GM21360 (cell line): ENCODE results near the gene DYRK3.
"Not testable (repeated sequence)": the region's sequence is repeated elsewhere in the genome, so short reads cannot be mapped to it uniquely, and the experiment has no call there.

Experiments
- ATAC-seq: cut with Tn5 transposase; IDR thresholded peaks from one replicate; pipeline ENCODE4 v1.9.1; 2021; ENCODE audit warnings: mild to moderate bottlenecking, moderate library complexity; ENCODE audit not compliant: unreplicated experiment

DYRK3 gene

GRCh38 chr1:206635080-206635977, at the start of gene DYRK3:
Gene DYRK3, plus strand, starts transcription at chr1:206635536. Its CDS starts 168 bp downstream, at chr1:206635704.
- ATAC-seq, result peak; percentile 87

GRCh38 chr1:206586501-206587445, 48.6 kb upstream of the DYRK3 start:
- no peak for ATAC-seq

GRCh38 chr1:206587904-206588303, 47.4 kb upstream of the DYRK3 start:
- no peak for ATAC-seq

- no peak for ATAC-seq
These were observed 46.8 kb upstream of the DYRK3 start for GRCh38 chr1:206588492-206588891.

- no peak for ATAC-seq
These were observed 46.1 kb upstream of the DYRK3 start for GRCh38 chr1:206589206-206589605.

- ATAC-seq, result peak; percentile 58
These were observed 45.1 kb upstream of the DYRK3 start for GRCh38 chr1:206590025-206590758.

GRCh38 chr1:206591226-206591625, 44.1 kb upstream of the DYRK3 start:
- no peak for ATAC-seq

GRCh38 chr1:206591696-206592095, 43.6 kb upstream of the DYRK3 start:
- ATAC-seq, result no peak

- ATAC-seq, result no peak
These were observed 41.9 kb upstream of the DYRK3 start for GRCh38 chr1:206593351-206593925.

GRCh38 chr1:206595581-206596318, 39.6 kb upstream of the DYRK3 start:
- ATAC-seq, result no peak

GRCh38 chr1:206596319-206596666, 39.0 kb upstream of the DYRK3 start:
- no peak for ATAC-seq

- ATAC-seq, result no peak
These were observed 34.8 kb upstream of the DYRK3 start for GRCh38 chr1:206600527-206600926.

- no peak for ATAC-seq
These were observed 30.5 kb upstream of the DYRK3 start for GRCh38 chr1:206604861-206605260.

- no peak for ATAC-seq
These were observed 28.5 kb upstream of the DYRK3 start for GRCh38 chr1:206606867-206607266.

- no peak for ATAC-seq
These were observed 27.1 kb upstream of the DYRK3 start for GRCh38 chr1:206608108-206608698.

GRCh38 chr1:206609229-206609991, 25.9 kb upstream of the DYRK3 start:
- no peak for ATAC-seq

GRCh38 chr1:206612129-206612876, 23.0 kb upstream of the DYRK3 start, which contains the start of gene EIF2D:
Gene EIF2D, minus strand, starts transcription at chr1:206612465. Its CDS starts 123 bp downstream, at chr1:206612342.
- peak; percentile 77 for ATAC-seq

- ATAC-seq, result not testable (repeated sequence)
These were observed 8.9 kb upstream of the DYRK3 start for GRCh38 chr1:206626396-206626795.
